Measurements from ENCODE around the gene MDH1B.
A peak's percentile ranks its signal among the peaks of the same experiment; 100 is the strongest.
"Not testable (repeated sequence)": the region's sequence is repeated elsewhere in the genome, so short reads cannot be mapped to it uniquely, and the experiment has no call there.

MDH1B gene

DNA sequence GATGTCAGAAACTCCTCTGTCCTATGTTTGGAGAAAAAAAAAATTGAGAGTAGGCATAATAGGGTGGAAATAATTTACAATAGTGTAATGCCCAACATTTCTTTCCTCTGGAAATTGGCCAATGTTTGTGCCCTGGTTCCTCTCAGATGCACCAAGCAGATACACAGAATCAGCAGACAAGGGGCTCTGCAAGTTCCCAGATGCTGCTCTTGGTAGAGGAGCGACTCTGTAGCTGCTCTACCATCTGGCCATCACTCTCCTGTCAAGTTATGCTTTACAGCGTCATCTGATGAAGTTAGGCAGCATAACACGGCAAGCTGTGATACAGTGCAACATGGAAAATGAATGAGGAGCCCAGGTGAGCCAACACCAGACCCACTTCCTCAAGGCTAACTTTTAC, 48.5 kb downstream of the MDH1B start:
- ChIA-PET POLR2A (no interaction called here), CTCF (no interaction called here)
- TF ChIP-seq, protein P1, sequence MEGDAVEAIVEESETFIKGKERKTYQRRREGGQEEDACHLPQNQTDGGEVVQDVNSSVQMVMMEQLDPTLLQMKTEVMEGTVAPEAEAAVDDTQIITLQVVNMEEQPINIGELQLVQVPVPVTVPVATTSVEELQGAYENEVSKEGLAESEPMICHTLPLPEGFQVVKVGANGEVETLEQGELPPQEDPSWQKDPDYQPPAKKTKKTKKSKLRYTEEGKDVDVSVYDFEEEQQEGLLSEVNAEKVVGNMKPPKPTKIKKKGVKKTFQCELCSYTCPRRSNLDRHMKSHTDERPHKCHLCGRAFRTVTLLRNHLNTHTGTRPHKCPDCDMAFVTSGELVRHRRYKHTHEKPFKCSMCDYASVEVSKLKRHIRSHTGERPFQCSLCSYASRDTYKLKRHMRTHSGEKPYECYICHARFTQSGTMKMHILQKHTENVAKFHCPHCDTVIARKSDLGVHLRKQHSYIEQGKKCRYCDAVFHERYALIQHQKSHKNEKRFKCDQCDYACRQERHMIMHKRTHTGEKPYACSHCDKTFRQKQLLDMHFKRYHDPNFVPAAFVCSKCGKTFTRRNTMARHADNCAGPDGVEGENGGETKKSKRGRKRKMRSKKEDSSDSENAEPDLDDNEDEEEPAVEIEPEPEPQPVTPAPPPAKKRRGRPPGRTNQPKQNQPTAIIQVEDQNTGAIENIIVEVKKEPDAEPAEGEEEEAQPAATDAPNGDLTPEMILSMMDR (IDR thresholded peaks at IDR 0.05; ENCODE audit: control extremely low read depth, extremely low read depth, low read depth, missing control alignments), result no peak
- DNase-seq (ENCODE audit: extremely low spot score), result no peak

DNA sequence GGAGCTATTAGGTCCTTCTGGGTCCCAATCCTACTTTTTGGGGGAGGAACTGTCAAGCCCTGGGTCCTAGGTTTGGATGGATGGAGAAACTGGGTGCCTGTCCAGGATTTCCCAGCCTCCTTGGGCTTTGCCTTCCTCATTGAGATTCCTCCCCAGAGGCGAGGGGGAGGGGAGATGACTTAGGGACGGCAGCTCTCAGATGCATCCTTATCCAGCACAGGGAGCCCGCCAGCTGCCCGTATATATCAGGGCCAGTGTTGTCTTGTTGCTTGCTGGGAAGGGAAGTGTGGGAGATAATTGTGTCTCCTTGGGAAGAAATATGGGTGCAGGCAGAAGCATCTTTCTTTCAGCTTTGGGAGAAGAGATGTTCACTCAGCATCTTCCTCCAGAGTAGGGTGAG, 49.9 kb downstream of the MDH1B start:
- CTCF ChIA-PET; POLR2A ChIA-PET; DNase-seq (ENCODE audit: extremely low spot score): not testable (repeated sequence)

DNA sequence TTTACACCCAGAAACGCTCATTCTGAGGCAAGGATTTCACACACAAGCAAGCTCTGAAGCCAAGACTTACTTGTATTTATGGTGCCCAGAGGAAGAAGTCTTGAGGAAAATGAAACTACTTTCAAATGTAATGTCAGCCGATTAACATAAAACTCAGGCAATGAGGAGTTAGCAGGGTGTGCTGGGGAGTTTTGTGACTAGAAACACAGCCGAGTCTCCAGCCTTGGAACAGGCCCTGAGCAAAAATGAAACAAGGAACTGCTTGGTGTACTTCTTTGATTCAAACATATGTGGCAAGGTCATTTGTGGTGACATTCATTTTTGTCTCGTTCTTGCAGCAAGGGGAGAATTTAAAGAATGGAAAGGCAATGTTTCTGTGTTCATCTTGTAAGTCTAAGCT, 51.4 kb downstream of the MDH1B start:
- CTCF ChIA-PET, result interaction anchor here (0.9 to 1.3 kb wide), 3 partner anchors 14 to 67 kb away, joined by 3 read pairs; no protein-coding TSS in a partner anchor
- POLR2A ChIA-PET, result no interaction called here

DNA sequence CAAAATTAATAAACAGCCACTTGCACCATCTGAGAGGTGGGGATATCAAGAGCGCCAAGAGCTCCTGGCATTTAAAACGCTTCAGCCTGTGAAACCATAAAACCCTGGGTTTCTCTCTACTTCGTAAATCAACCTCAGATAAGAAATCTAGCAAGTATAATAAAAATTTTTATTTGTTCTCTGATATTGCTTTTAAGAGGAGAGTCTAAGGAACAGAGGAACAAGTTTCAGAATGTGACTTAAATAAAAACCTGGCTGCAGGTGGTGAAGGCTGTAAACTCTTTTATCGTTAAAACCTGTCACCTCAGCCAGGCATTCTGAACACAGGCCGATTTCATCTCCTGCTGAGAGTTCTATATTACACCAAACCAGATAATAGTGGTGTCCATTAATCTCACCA, 56.8 kb downstream of the MDH1B start:
- no peak for DNase-seq (ENCODE audit: extremely low spot score)
- TF ChIP-seq, protein P1 (IDR thresholded peaks at IDR 0.05; ENCODE audit: control extremely low read depth, extremely low read depth, low read depth, missing control alignments), result no peak
- ChIA-PET CTCF (interaction anchor here (0.9 to 1.1 kb wide), 2 partner anchors 10 to 13 kb away, joined by 3 read pairs; no protein-coding TSS in a partner anchor), POLR2A (no interaction called here)

More for the DNA sequence above, 51.4 kb downstream of the MDH1B start:
- peak; percentile 31 for DNase-seq (ENCODE audit: extremely low spot score)
- TF ChIP-seq, protein P1 (IDR thresholded peaks at IDR 0.05; ENCODE audit: control extremely low read depth, extremely low read depth, low read depth, missing control alignments), result no peak

DNA sequence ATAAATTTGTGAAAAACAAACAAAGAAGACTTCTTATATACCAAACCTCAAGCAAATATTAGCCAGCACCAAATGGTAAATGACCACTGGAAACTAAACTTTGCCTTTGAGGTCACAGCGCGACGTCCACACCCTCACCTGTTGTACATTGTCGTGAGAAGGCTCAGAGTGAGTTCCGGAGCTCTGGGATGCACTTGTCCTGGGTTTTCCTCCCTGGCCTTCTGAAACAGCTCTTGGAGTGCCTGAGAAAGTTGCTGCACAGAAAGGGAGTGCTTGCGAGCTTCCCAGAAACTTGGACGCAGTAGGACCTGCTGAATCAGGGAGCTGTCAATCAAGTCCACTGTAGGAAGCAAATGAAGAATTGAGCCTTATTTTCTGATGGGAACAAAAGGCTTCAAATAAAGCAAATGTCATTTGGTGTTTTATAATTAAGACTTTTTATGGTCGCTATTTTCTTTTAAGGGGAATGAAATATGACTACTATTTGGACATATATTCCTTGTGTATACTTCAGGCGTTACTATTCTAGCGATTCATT, 57.9 kb downstream of the MDH1B start:
- no peak for DNase-seq (ENCODE audit: extremely low spot score)
- TF ChIP-seq, protein P1 (IDR thresholded peaks at IDR 0.05; ENCODE audit: control extremely low read depth, extremely low read depth, low read depth, missing control alignments), result no peak
- ChIA-PET POLR2A (no interaction called here), CTCF (no interaction called here)

DNA sequence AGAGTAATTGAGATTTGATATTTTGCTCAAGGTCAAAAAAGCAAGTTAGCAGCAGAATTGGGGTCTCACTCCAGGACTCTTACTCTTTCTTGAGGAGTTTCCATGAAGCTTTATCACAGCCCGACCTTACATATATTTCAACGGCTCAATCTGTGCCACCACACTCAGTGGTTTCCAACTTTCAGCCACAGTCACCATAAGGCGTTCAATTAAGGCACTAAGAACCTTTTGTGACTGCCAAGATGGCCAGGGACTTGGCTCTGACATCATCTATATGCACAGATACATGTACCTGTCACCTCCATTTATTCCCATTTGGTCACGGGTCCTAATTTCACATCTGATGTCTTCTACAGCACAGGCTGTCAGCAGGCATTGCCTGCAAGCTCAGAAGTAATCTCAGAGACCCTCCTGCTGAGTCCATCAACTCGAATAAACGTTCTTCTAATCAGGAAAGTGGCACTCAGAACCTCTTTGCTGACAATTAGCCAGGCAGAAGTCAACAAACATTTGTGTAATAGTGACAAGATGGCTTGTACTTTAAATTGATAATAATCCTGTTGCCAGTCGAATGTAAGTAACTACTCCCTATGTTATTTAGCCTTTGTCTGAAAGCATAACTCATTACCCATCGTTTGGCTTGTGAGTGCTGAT, 63.0 kb downstream of the MDH1B start:
- CTCF ChIA-PET, result no interaction called here
- no peak for DNase-seq (ENCODE audit: extremely low spot score)
- POLR2A ChIA-PET, result no interaction called here
- TF ChIP-seq, protein P1 (IDR thresholded peaks at IDR 0.05; ENCODE audit: control extremely low read depth, extremely low read depth, low read depth, missing control alignments), result no peak

DNA sequence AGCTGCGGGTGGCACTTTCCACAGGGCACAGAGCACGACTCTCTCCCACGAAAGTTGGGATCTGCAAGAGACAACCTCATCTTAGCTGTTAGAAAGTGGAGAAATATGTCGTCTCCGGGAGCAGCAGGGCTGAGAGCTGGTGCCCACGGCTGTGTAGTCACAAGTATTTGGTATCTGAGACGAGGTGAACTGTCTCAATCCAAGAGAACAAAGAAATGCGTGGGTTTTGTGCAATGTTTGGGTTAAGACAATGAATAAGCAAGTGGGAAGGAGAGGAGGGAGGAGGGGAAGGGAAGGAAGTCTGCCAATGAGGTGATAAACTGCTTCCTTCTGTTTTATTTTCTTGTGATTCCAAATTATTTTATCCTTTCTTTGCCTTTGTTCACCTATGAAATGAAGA, 65.0 kb downstream of the MDH1B start:
- POLR2A ChIA-PET, result no interaction called here
- DNase-seq (ENCODE audit: extremely low spot score), result no peak
- TF ChIP-seq, protein P1 (IDR thresholded peaks at IDR 0.05; ENCODE audit: control extremely low read depth, extremely low read depth, low read depth, missing control alignments), result no peak
- CTCF ChIA-PET, result interaction anchor here (1.4 kb wide), 1 partner anchor 13 kb away, joined by 3 read pairs; no protein-coding TSS in a partner anchor

Measured in GM10248 (cell line).